K562 treated with DMSO at 1 percent for 4 hours (cell line): ENCODE results near the gene SLC45A2. TPM values are rescaled to one million over a fixed set of nuclear protein-coding genes. Genes with fewer than 3 reads are reported as not detected.

Experiments
- total RNA-seq: library from RNA; unstranded; fragments of 300-600 nt; gene quantifications from 2 replicates; pipeline ENCODE4 v1.2.3, GENCODE V29; 2022; ENCODE audit not compliant: insufficient read depth

Gene SLC45A2
- 1.1 TPM in 1 of 2 replicates, not detected in the other for total RNA-seq

GRCh38 chr5:33984671-33985124, at the start of gene SLC45A2:
Gene SLC45A2 (minus strand): TSS chr5:33984693. CDS start chr5:33984583, 110 bp downstream.

GRCh38 chr5:34007621-34008600, 23.4 kb upstream of the SLC45A2 start, which contains the start of gene AMACR:
Gene AMACR (minus strand): TSS chr5:34008050. CDS start chr5:34008019, 31 bp downstream.

DNA sequence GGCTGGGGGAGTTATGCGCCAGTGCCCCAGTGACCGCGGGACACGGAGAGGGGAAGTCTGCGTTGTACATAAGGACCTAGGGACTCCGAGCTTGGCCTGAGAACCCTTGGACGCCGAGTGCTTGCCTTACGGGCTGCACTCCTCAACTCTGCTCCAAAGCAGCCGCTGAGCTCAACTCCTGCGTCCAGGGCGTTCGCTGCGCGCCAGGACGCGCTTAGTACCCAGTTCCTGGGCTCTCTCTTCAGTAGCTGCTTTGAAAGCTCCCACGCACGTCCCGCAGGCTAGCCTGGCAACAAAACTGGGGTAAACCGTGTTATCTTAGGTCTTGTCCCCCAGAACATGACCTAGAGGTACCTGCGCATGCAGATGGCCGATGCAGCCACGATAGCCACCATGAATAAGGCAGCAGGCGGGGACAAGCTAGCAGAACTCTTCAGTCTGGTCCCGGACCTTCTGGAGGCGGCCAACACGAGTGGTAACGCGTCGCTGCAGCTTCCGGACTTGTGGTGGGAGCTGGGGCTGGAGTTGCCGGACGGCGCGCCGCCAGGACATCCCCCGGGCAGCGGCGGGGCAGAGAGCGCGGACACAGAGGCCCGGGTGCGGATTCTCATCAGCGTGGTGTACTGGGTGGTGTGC, 48.0 kb downstream of the SLC45A2 start, which contains the start of gene RXFP3:
TSS of gene RXFP3 (plus strand) at position 6 of the 636 bp plus-strand sequence. CDS start at position 361, 355 bp downstream.

Other genes with a start within 250 kb of the SLC45A2 start
- not detected in 2 replicates for gene ADAMTS12, start 92.7 kb downstream of the SLC45A2 start, total RNA-seq
- gene RXFP3, start 48.3 kb downstream of the SLC45A2 start, total RNA-seq, result not detected in 2 replicates
- gene AMACR, start 23.4 kb upstream of the SLC45A2 start, total RNA-seq, result 1.8 and 2.3 TPM in 2 replicates
- 1.8 TPM in 1 of 2 replicates, not detected in the other for gene C1QTNF3, start 58.5 kb upstream of the SLC45A2 start, total RNA-seq